Endometrial microvascular endothelial cells (primary cell): Measurements from ENCODE around the gene MX1. TPM values are rescaled to one million over a fixed set of nuclear protein-coding genes. Genes with fewer than 3 reads are reported as not detected.

ENCODE experiments used
- in situ Hi-C: cut with HindIII; loops from 2 replicates; pipeline ENCODE4 v1.10.0; 2017; ENCODE audit warnings: low sequenced_read_pairs, low pct_unique_long_range_greater_than_20kb; ENCODE audit errors: inconsistent ontology term
- total RNA-seq: library from RNA; depleted of rRNA; stranded (reverse); fragments of >200 nt; gene quantifications from one replicate; pipeline ENCODE4 v1.2.3, GENCODE V29; 2015; ENCODE audit errors: inconsistent ontology term

Gene MX1
- total RNA-seq, 1 donor from 2014 or later = 115 TPM

DNA sequence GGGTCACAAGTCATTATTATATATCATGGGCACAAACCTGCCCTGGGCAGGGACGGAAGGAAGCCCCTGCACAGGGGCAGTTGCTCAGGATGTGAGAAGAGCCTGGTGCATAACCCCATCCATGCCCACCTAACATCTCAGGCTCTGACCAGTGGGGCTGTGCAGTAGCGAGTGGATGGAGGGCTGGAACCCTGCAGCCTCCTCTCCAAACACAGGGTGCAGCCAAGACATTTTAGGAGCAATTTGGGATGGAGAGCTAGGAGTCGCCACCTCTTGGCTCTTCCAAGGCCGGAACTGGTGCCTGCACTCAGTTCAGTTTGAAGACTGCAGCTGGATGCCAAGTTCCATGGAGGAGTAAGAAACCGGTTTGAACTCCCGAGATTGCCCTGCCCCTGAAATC lies 2.8 kb downstream of the MX1 start:
- in situ Hi-C loops = no loop called here

DNA sequence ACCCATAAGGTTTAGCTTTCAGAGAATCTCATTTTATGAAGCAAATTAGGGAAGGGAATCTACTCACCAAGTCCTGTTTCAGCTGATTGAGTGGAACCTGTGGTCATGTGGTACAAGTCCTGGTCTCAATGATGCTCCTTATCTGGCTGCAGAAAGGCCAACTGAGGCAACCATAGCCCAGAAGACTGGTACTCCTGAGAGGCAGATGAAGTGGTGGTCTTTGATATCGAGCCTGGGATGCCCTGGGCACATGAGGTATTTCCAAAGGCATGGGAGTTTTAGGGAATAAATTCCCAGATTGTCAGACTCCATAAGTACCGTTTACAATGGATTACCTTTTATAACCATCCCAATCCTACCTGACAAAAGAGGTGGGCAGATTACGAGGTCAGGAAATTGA lies 3.3 kb downstream of the MX1 start:
- in situ Hi-C loops = no loop called here

DNA sequence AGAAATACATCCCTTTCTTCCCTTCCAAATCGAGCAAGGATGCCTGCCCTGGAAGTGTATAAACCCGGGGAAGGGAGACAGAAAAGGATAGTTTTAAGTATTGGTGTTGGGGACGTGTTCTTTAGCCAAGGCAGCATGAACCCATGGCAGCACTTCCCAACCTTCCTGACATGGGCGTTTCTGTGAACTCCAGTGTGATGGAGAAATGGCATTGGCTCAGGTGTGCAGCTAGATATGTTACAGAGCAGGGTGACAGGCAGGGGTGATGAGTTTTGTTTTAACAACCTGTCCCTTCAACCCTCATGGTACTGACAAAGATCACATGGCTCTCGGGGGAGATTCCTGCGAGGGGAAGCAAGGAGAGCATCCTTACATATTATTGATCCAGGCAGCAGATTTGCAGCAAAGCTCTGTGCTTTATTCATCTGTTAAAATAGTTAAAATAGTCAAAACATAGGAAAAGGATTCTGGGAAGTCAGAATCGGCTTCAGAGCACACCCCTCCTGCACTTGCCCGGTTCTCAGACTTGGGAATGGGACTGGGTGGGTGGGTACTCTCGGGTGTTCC lies 4.0 kb downstream of the MX1 start:
- in situ Hi-C loops = no loop called here

DNA sequence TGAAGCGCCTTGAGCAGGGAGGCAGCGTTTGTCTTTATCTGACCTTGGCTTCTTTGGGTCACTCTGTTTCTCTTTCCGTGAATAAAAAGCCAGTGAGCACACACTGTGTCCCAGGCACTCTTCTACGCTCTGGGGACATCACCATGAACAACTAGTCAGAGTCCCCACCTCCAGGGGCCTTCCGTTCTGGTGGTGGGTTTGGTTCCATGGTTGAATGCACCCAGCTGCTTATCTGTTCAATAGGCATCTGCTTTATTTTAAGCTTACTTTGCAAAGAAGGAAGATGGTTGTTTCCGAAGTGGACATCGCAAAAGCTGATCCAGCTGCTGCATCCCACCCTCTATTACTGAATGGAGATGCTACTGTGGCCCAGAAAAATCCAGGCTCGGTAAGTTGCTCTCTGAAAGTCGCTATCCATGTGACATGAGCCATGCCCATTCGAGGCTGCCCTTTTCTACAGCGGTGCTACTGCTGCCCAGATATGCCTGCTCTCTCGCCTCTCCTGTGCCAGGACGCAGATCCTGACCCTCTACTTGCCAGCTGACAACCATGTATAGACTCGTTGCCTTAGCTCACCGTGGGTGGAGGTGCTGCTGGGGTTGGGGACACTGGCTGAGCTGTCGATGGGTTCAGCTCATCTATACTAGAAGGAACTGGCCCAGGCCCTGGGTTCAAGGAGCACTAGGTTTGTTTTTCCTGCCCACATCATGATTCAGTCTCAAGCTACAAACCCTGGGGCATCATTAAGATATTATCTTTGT lies 5.9 kb downstream of the MX1 start:
- in situ Hi-C loops = no loop called here

DNA sequence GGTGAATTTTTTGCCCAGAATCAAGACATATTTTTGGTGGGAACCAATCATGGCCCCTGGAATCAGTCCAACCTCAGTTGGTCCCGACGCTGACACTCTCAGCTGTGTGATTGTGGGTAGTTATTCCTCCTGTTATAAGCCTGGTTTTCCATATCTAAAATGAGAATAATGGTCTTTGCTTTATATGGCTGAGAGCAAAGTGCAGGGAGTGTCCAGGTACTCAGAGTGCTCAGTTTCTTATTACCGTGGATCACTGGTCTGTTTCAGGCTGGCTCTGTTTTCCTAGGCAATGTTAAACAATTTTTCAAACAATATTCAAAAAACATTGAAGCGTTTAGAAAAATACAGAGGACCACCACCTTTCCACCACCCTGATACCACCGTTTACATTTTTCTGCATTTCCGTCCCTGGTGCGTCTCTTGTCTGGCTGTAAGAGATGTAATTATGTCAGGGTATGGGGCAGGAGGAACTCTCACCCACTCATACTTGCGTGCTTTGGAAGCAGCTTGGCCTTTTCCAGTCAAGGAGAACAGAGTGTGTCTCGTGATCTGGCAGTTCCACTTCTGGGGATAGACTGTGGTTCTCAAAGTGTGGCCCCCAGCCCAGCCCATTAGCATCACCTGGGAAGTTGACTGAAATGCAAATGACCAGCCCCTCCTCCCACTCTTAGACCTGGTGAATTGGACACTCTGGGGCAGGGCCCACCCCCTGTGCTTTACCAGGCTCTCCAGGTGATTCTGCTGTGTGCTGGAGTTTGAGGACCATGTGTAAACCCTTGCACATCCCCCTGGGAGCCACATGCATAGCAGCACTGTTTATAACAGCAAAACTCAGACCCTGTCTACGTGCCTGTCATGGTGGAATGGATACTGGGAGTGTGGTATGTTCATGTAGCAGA lies 6.8 kb downstream of the MX1 start:
- in situ Hi-C loops = no loop called here

DNA sequence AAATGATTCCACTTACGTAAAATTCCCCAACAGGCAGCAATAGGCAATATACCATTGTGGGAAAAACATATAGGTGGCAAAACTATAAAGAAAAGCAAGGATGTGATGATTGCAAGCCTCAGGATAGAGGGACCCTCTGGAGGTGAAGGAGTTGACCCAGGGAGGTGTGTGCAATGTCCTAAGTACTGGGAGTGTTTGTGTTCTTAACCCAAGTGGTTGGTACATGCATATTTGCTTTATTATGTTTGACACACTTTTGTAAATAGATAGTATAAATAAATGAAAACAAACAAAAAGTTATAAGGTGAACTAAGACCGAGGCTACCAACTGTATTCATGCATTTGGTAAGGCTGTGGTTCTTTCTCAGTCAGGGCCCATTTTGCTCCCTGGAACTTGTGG lies 7.5 kb downstream of the MX1 start:
- in situ Hi-C loops = no loop called here

DNA sequence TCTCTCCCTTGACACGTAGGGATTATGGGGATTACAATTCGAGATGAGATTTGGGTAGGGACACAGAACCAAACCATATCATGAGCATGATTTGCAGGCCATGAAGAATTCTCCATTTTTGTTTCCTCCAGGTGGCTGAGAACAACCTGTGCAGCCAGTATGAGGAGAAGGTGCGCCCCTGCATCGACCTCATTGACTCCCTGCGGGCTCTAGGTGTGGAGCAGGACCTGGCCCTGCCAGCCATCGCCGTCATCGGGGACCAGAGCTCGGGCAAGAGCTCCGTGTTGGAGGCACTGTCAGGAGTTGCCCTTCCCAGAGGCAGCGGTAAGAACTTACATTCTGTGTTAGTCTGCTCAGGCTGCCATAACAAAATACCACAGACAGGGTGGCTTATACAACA lies 9.7 kb downstream of the MX1 start:
- in situ Hi-C loops = no loop called here

DNA sequence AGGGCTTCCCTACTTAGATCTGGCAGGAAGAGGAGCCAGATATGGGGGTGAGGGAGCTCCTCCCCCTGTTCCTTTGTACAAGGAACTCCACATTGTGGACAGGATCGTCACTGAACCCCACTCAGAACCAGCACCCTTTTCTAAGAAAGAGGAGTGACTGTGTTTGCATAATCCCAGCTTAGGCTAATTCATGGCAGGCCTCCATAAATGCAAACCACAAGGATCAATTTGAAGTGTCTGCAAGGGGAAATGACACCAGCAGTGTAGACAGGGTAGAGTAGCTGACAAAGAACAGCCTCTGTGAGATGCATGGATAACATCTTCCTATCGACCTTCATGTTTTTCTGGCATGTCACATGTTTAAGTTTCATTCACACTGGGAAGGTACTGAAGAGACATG lies 11.7 kb downstream of the MX1 start:
- in situ Hi-C loops = no loop called here

DNA sequence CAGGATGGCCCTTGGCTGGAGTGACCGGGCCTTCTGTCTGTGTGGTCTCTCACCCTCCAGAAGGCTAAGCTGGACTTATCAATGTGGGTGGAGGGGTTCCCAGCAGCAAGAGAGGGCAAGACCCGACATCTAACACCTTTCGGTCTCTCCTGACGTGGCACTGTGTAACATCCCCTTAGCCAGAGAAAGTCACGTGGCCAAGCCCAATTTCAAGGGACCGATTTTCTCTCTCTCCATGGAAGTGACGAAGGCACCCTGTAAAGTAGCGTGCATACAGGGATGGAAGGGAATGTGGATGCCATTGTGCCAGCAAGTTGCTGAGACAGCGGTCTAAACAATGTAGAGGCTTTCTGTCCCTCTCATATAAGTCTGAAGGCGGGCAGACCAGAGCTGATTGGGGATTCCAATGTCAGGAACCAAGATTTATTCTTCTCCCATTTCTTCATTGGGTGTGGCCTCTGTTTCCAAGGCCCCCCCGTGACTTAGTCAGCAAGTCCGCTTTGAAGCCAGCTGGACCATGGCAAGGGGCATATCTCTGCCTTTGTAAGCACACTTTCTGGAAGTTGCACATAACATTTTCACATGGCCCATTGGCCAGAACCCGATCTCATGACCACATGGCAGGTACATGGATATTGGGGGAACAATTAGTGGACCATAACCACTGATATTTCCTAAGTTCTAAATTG lies 12.5 kb downstream of the MX1 start:
- in situ Hi-C loops = no loop called here

DNA sequence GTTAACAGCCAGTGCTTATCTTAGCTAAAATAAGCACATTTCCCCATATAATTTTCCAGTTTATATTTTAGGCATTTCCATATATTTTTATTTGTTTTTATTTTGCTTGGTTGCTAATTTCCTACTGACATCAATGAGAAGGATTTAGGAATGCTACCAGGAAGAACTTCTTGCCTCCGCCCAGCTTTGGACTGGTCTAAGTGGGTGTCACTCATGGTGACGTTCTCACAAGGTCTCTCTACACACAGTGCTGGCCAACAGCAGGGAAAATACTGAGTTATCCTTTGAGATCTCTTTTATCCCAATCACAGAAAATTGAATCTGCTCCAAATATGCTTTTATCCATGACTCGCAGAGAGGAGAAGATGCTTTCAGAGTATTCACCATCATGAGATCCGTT lies 13.2 kb downstream of the MX1 start:
- in situ Hi-C loops = no loop called here

DNA sequence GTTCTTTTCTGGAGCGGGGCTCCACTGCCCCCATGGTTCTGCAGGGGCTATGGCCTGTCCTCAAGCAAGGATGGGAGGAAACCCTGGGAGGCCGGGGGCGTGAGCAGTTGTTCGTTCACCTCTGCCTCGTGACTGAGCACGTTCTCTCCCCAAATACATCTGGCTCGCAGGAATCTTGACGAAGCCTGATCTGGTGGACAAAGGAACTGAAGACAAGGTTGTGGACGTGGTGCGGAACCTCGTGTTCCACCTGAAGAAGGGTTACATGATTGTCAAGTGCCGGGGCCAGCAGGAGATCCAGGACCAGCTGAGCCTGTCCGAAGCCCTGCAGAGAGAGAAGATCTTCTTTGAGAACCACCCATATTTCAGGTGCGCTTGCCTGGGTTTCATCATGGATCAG lies 15.5 kb downstream of the MX1 start:
- in situ Hi-C loops = no loop called here

DNA sequence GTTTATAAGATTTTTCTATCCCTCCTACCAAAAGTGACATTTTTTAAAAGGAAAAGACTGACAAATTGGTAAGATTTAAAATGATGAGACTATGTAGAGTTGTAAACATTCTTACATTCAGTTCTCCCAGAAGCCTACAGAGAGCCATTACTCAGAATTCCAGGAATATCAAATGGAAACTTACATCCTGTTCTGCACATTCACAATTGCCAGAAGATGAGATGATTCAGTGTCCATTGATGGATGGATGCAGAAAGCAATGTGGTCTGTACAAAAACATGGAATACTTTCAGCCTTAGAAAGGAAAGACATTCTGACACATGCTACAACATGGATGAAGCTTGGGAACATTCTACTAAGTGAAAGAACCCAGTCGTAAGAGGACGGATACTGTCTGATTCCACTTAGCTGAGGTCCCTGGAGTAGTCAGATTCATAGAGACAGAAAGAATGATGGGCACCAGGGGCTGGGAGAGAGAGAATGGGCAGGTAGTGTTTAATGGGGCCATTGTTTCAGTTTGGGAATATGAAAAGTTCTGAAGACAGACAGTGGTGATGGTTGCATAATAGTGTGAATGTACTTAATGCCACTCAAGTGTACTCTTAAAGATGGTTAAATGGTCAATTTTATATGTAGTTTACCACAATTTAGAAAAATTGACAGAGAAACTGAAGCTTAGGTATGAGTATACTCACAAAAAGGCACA lies 16.6 kb downstream of the MX1 start:
- in situ Hi-C loops = no loop called here

DNA sequence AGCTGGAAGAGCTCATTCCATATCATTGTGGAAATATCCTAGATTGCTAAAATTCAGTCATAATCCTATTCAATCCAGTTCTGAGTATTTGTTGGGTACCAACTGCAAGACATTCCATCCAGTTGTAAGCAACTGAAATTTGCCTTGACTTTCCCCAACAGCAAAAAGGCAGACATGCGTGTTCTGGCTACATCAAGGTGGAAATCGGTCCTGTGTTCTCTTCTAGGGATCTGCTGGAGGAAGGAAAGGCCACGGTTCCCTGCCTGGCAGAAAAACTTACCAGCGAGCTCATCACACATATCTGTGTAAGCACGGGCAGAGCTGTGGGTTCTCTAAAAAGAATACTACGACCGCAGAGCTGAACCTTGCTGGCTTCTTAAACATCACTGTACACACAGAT lies 17.5 kb downstream of the MX1 start:
- in situ Hi-C loops = no loop called here

DNA sequence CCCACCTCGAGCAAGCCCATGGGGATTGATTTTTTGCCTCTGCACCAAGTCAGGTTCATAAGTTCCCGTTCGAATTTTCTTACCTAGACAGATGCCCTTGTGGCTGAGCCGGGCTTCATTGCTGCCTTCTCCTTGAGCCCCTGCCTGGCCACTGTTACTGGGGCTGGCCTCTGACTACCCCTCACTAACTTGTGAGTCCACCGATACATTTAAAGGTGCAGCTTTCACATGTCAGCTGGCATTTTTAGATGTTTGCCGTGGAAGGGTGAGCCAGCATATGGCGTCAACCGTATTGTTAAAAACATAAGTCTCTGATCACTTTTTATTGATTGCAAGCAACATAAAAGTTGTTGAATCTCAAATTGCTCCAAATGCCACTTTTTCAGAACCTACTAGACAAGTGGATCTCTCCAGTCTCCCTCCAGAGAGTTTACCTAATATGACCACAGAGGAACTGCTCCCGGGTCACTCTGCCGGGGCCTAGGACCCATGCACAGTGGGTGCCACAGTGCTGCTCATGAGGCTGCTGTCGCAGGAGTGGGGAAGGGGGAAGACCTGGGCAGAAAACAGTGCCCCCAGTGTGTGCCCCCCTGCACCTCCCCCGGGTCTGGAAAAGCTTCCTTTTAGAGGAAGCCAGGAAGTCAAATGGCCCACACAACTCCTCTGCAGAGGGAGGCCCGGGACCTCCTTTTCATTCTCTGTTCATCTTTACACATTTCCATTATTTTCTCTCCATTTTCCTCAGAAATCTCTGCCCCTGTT lies 18.8 kb downstream of the MX1 start:
- in situ Hi-C loops = no loop called here

DNA sequence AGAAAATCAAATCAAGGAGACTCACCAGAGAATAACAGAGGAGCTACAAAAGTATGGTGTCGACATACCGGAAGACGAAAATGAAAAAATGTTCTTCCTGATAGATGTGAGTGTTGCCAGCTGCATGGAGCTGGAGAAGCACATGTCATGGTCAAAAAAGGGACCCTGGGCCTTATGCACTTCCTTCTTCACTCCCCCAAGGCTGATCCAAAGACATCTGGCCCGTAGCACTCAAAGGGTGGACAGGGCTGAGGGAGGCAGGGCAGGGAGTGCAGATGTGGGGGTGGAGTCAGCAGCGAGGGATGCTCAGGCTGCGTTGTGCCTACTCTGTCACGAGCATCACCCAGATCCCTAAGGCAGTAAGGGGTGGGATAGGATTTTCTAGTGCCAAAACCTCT lies 19.4 kb downstream of the MX1 start:
- in situ Hi-C loops = no loop called here

DNA sequence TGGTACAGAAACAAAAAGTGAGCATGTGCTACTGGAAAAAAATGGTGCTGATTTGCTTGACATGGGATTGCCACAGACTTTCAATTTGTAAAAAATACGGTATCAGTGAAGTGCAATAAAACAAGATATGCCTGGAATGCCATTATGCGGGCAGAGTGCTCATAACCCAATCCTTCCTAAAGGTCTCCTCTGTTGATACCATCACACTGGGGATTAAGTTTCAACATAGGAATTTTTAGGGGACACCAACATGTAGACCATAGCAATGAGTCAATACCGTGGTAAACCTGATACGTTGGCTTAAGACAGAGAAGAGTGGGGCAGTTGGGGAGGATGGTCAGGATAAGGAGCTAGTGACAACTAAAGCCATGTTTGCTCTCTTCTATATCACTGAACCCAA lies 20.5 kb downstream of the MX1 start:
- in situ Hi-C loops = no loop called here

DNA sequence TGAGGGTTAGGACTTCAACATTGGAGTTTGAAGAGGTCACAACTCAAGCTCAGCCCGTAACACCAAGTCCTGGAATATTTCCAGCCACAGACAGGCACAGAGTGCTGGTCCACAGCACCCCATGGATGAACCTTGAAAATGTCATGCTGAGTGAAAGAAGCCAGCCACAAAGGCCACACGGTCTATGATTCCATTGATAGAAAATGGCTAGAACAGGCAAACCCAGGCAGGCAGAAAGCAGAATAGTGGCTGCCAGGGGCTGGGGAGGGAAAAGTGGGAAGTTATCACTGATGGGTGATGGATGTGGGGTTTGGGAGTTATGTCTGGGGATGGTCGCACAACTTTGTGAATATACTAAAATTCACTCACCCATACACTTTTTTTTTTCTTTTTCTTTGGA lies 21.3 kb downstream of the MX1 start:
- in situ Hi-C loops = no loop called here

DNA sequence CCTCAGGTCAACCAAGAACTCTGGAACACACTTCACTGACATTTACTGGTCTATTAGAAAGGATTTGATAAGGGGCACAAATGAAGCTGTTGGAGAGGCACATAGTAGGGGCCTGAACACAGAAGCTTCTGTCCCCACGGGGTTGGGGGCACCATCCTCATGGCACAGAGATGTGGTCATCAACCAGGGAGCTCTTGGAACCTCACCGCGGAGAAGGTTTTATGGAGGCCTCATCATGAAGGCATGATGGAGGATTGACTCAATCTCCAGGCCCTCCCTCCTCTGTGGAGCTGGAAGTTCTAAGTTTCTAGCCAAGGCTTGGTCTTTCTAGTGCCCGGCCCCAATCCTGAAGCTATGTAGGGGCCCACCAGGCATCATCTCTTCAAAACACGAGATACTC lies 23.6 kb downstream of the MX1 start:
- in situ Hi-C loops = no loop called here
